GM12873 (cell line): ENCODE measurements around the gene YPEL1.
A peak's percentile ranks its signal among the peaks of the same experiment; 100 is the strongest.

Source experiments
- TF ChIP-seq, protein P1 (sequence below): IDR thresholded peaks from 2 replicates; pipeline ENCODE4 v1.5.1; 2012; ENCODE audit warnings: low read depth, mild to moderate bottlenecking, moderate library complexity, low read length, control low read depth; ENCODE audit not compliant: insufficient read depth; ENCODE audit errors: missing control alignments

The YPEL1 gene

DNA sequence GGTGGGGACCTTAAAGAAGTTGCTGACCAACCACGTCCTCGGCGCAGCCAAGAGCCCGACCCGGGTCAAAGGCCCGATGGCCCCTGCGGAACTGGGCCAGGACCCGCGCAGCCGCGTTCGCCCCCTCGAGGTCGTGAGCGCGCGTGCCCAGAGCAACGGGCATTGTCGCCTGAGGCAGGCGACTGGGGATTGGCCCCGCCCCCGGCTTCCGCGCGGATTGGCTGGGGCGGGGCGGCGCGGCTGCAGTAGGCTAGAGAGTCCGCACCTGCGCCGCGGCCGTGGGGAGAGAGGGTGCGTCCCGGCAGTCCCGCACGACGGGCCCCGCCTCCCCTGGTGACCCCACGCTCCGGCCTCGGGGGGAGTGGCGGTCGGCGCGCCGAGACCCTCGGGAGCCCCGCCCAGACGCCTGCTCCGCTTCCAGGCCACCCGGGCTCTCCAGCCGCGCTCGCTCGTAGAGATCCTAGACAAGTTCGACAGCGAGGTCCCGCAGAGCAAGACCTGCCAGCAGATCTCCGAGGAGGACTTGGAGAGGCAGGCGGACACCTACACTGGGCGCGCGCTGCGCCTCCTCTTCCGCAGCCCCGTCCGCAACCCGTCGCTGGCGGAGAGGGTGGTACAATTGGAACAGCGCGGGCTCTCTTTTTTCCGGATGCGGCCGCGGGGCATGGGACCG lies 78.1 kb downstream of the YPEL1 start:
- TF ChIP-seq, protein P1, sequence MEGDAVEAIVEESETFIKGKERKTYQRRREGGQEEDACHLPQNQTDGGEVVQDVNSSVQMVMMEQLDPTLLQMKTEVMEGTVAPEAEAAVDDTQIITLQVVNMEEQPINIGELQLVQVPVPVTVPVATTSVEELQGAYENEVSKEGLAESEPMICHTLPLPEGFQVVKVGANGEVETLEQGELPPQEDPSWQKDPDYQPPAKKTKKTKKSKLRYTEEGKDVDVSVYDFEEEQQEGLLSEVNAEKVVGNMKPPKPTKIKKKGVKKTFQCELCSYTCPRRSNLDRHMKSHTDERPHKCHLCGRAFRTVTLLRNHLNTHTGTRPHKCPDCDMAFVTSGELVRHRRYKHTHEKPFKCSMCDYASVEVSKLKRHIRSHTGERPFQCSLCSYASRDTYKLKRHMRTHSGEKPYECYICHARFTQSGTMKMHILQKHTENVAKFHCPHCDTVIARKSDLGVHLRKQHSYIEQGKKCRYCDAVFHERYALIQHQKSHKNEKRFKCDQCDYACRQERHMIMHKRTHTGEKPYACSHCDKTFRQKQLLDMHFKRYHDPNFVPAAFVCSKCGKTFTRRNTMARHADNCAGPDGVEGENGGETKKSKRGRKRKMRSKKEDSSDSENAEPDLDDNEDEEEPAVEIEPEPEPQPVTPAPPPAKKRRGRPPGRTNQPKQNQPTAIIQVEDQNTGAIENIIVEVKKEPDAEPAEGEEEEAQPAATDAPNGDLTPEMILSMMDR, result peak; percentile 36

DNA sequence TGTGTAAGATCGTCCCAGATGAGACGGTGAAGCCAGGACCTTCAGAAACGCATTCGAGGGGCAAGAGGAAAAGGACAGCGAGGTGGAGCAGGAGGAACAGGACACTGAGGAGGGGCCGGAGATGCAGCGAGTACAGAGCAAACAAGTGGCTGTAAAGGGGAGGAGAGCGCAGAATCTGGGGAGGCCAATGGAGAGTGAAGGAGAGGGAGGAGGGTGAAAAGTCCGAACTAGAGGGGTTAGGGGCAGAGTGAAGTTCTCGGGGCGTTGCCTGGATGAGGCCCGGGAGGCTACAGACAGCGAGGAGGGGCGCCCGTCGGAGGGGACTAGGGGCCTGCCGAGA lies 78.6 kb downstream of the YPEL1 start:
- TF ChIP-seq, protein P1, result no peak

DNA sequence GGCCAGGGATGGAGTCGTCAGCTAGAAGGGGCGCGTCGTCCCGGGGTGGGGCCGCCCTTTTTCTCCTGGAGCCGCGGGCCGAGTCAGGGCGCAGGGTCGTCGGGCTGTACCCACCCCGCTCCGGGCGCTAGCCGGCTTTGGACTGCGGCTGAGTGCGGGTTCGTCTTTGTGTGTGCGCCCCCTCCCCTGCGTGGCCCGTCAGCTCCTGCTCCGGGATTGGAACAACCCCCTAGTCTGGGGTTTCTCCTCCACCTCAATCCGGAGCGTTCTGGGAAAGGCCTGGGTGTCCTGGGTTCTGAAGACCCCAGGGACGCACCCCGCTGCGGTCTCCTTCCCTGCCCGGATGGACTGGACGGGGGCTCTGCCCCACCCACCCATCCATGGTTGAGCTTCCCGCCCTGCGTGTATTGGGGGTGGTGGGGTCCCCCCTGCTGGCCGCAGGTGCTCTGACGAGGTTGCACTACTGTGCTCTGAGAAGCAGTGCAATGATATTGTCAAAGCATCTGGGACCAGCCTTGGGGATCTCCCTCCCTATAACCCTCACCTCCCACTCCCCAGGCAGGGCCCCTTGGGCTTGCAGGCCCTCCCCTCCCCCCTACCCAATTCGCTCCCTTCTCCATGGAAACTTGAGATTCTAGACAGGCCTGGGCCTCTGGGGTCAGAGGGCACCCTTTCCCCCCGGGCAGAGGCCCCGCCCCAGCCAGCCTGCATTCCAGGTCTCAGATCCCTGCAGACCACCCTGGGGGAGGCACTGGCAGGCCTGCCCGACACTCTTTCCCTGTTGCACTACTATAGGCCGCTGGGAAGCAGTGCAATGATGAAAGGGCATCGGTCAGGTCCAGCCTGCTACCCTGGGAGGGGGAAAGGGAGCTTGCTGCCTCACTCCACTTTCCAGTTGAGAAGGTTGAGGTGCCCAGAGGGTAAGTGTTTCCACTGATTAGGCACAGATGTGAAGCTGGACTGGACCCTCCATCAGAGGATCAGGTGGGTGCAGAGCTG lies 82.7 kb downstream of the YPEL1 start:
- TF ChIP-seq, protein P1, result peak; percentile 31

DNA sequence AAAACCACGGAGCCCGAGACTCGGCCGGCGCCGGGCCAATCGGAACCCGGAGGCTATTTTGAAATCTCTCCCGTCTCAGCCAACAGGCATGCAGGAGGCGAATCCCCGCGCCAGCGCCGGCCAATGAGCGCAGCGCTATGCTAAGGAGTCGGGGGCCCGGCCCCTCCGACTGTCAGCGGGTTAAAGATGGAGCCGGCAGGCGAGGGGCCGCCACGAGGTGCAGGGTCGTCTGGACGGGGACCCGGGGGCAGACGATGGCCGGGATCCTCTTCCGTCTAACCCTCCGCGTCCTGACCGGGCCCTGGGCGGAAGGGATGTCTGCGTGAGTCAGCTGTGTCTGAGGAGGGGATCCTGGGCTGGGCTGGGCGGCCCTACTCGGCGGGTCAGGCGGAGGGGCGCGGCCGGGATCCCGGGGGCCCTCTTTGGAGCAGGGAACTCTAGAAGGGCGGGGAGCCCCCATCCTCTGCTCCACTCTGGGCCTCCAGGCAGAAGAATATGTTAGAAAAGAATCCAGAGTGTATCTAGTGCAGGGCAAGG lies 83.5 kb downstream of the YPEL1 start:
- TF ChIP-seq, protein P1, result no peak

DNA sequence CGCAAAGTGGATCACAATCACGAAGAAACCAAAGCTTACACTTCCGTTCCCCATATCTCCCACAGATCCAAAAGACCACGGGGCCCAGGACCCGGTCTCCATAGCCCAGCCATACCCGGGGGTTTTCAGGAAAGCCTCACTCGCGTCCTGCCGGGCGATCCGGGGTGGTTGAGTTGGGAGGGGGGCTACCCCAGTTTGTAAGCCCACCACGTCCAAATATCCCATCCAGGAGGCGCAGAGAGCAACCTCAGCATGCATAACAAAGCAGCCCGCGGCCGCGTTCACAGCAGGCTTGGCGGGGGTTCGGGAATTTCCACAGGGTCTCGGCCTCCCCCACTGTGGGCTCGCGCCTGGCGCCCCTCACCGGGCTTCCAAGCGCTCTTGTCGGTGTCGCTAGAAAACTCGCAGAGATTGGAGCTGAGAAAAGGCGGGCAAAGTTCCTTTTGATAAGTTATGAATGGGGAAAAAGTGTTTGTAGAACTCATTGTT lies 84.0 kb downstream of the YPEL1 start:
- TF ChIP-seq, protein P1, result no peak

DNA sequence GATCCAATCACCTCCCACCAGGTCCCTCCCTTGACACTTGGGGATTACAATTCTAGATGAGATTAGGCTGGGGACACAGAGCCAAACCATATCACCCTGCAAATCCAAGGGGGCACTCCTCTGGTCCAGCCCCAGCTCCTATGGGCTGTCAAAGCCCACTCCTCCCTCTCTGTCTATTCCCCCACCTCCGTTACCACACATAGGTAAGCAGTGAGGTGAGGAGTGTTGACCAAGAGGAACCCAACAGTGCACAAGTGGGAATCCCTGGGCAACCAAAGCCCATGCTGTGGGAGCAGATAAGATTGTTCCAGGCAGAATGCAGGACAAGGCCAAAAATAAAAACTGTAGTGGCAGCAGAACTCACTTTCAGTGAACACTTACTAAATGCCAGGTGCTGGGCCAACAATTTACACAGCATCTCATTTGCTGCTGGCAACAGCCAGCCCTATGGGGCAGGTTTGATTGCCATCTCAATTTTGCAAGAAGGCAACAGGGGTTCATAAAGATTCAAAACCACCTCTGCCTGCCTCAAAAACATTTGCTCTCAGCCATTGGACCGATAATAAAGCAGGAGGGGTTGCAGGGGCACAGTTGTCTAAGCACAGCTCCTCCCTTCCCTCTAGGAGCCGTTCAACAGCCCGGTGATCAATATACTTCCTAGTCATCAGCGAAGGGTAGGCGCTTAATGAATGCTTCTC lies 84.6 kb downstream of the YPEL1 start:
- TF ChIP-seq, protein P1, result no peak
